ENCODE results near the gene TPSG1.

- TF ChIP-seq CTCF (IDR thresholded peaks at IDR 0.05): no peak
- TF ChIP-seq POLR2A (IDR thresholded peaks at IDR 0.05): no peak
Measured at GRCh38 chr16:1209081-1209480, 16.0 kb downstream of the TPSG1 start.

Data from uterus (tissue), 2 donors.